Neutrophil (primary cell): ENCODE measurements around the gene POGZ.

Source experiments
- H3K27ac ChIP-seq: fragments of 200-600 bp; sonication (generic); 2 replicates; pipeline ENCODE4 v1.5.1; 2016; ENCODE audit warnings: mild to moderate bottlenecking, moderate library complexity
- H3K27me3 ChIP-seq: fragments of 200-600 bp; sonication (generic); 2 replicates; pipeline ENCODE4 v1.6.0; 2016; ENCODE audit warnings: mild to moderate bottlenecking
- H3K36me3 ChIP-seq: fragments of 200-600 bp; sonication (generic); 2 replicates; pipeline ENCODE4 v1.5.1; 2017
- H3K4me1 ChIP-seq, 2 experiments: fragments of 200-600 bp in 1 of 2; sonication (generic) in 1 of 2; 1 replicate in 1 of 2; 2 replicates in 1 of 2; pipeline versions ENCODE4 v1.5.1 to v1.6.1; 2013 to 2016; ENCODE audit warnings: low read depth in 1 of 2, low read length in 1 of 2, mild to moderate bottlenecking in 1 of 2, moderate library complexity in 1 of 2; ENCODE audit not compliant: control insufficient read depth in 1 of 2, insufficient read depth in 1 of 2
- H3K4me3 ChIP-seq, 2 experiments: fragments of 200-600 bp in 1 of 2; sonication (generic) in 1 of 2; 1 replicate in 1 of 2; 2 replicates in 1 of 2; pipeline ENCODE4 v1.5.1; 2013 to 2016; ENCODE audit warnings: low read depth in 1 of 2, low read length in 1 of 2, mild to moderate bottlenecking in 1 of 2, moderate library complexity in 1 of 2
- H3K9me3 ChIP-seq: fragments of 200-600 bp; sonication (generic); 2 replicates; pipeline ENCODE4 v1.5.1; 2016
- TF ChIP-seq, protein P1 (sequence below): fragments of 200-600 bp; sonication (generic); IDR thresholded peaks from 2 replicates; pipeline ENCODE4 v1.5.1; 2016; ENCODE audit warnings: antibody characterized with exemption

Gene POGZ

DNA sequence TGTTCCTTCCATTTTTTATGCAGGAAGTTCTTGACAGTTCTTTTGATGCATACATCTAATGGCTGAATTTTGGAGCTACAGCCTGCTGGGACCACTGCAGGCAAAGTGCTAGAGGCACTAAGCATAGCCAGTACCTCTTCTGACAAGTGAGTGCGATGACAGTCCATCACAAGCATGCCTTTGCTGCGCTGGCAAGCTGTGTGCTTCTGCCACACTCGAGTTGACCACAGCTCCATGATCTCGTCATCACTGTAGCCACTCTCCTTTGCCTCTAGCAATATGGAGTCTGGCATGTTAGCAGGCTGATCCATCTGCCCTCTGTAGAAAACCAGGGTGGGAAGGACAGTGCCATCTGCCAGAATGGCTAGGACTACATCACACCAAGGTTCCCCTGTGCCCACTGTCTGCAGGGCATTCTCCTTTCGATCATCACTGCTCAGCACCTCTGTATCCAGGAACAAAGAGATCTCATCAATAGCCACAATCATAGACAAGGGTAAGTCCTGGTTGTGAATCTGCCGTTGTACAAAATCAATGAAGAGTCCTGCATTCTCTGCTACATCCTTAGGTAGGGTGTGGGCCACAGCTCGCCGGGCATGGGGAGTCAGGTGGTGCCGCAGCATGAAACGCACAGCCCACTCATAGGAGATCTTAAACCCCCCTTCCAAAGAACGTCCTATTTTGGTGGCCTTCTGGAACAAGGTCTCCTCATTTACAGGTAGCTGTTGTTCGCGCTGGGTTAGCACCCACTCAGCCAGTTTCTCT, 53.9 kb downstream of the POGZ start:
- no peak overlapping the region for H3K27ac ChIP-seq
- no peaks in the 10 kb centered on the region for H3K27me3 ChIP-seq
- peaks cover under 1 to 3% of the 10 kb centered on the region in 2 experiments for H3K4me1 ChIP-seq
- no peak overlapping the region for H3K4me3 ChIP-seq
- H3K36me3 ChIP-seq, result peaks cover 100% of the 10 kb centered on the region
- TF ChIP-seq, protein P1, sequence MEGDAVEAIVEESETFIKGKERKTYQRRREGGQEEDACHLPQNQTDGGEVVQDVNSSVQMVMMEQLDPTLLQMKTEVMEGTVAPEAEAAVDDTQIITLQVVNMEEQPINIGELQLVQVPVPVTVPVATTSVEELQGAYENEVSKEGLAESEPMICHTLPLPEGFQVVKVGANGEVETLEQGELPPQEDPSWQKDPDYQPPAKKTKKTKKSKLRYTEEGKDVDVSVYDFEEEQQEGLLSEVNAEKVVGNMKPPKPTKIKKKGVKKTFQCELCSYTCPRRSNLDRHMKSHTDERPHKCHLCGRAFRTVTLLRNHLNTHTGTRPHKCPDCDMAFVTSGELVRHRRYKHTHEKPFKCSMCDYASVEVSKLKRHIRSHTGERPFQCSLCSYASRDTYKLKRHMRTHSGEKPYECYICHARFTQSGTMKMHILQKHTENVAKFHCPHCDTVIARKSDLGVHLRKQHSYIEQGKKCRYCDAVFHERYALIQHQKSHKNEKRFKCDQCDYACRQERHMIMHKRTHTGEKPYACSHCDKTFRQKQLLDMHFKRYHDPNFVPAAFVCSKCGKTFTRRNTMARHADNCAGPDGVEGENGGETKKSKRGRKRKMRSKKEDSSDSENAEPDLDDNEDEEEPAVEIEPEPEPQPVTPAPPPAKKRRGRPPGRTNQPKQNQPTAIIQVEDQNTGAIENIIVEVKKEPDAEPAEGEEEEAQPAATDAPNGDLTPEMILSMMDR, result no peak
- no peaks in the 10 kb centered on the region for H3K9me3 ChIP-seq

DNA sequence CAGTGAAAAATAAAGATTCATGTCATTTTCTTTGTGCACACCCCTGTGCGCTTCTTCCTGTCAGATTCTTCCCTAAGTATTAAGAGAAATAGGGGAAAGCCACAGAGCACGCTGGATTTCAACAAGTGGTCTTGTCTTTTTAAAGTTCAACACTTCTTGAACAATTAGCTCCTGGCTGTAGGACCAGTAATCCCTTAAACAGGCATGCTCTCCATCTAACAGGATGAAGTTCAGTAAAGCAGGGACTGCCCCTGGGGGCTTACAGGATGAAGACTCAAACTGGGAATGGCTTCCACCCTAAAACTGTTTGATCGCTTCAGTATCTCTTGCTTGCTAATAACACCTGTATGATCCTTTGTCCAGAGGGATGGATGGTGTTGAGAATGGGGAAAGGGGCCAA, 55.7 kb downstream of the POGZ start:
- peaks cover 85% of the 10 kb centered on the region for H3K36me3 ChIP-seq
- H3K4me1 ChIP-seq, result peaks cover 8 to 14% of the 10 kb centered on the region in 2 experiments
- TF ChIP-seq, protein P1, result no peak
- no peaks in the 10 kb centered on the region for H3K9me3 ChIP-seq
- H3K27me3 ChIP-seq, result no peaks in the 10 kb centered on the region
- H3K4me3 ChIP-seq, result no peak overlapping the region
- H3K27ac ChIP-seq, result peak overlapping the region; percentile 20

DNA sequence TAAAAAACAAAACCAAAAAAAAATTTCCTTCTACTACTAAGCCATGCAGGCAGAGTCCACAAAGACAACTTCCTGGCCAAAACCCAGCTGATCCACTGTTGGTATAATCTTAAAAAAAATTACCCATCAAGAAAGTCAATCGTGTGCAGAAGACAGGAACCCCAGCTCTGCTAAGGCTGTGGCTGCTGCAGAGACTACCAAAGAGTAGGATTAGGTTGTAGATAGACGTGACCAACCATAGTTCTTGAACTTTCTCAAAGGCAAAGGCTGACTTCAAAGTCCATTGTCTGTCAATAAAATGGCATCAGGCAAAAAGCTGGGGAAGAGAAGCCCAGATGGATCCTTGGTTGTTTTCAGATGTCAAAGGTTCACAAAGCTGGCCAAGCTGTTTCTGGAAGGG, 56.5 kb downstream of the POGZ start:
- peaks cover 77% of the 10 kb centered on the region for H3K36me3 ChIP-seq
- no peaks in the 10 kb centered on the region for H3K9me3 ChIP-seq
- TF ChIP-seq, protein P1, result no peak
- H3K4me1 ChIP-seq, result peaks cover 8 to 15% of the 10 kb centered on the region in 2 experiments
- no peak overlapping the region for H3K4me3 ChIP-seq
- no peaks in the 10 kb centered on the region for H3K27me3 ChIP-seq
- H3K27ac ChIP-seq, result peak overlapping the region; percentile 29

DNA sequence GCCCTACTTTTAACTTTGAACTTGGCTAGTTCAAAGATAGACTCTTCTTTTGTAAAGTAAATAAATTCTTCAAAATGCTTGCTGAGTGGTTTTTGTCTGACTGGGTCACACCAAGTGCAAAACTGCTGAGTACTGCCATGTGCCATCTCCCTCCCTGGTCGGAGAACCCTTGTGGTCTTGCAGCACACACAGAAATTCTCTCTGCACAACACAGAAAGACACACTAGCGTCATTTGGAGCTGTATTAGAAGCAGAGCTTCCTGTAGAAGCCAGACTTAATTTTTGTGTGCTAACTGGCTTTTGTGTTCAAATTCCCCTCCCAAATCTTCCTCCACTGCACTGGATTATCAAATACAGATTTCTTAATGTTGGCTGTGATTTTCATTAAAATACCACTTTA, 57.4 kb downstream of the POGZ start:
- Histone ChIP-seq H3K27ac (peak overlapping the region; percentile 92), H3K36me3 (peaks cover 67% of the 10 kb centered on the region), H3K4me3 (no peak overlapping the region), H3K4me1 (peaks cover 8 to 15% of the 10 kb centered on the region in 2 experiments), H3K27me3 (no peaks in the 10 kb centered on the region), H3K9me3 (no peaks in the 10 kb centered on the region)
- TF ChIP-seq, protein P1, result no peak

DNA sequence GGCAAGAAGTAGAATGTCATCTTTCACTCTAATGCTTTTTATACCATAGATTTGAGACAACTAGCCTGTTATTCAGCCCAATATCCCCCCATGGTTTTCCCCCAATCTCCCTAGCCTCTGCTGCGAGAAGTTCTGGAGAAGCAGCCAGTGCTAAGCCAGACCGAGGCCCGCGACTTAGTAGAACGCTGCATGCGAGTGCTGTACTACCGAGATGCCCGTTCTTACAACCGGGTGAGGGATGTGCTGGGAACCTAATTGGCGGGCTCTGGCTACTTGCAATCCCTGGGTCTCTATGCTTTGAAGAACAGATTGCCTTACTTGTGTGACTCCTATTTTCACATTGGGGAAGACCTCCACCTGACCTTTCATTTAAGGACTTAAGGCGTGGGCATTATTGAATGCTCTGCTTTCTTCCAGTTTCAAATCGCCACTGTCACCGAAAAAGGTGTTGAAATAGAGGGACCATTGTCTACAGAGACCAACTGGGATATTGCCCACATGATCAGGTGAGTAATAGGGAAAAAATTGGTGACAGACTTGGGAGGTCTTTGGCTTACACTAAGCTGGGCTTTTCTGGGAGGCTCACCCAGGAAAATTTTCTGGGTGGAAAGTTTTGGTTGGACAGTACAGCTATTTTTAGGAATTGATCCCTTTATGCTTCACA, 58.0 kb downstream of the POGZ start:
- Histone ChIP-seq H3K4me3 (no peak overlapping the region), H3K36me3 (peaks cover 61% of the 10 kb centered on the region), H3K4me1 (peaks cover 8 to 15% of the 10 kb centered on the region in 2 experiments), H3K9me3 (no peaks in the 10 kb centered on the region), H3K27ac (peak overlapping the region; percentile 92), H3K27me3 (no peaks in the 10 kb centered on the region)
- TF ChIP-seq, protein P1, result no peak
